RWPE1 (cell line): ENCODE data around the gene FGFR3.

Source experiments
- CTCF ChIA-PET: fragments of 350-600 bp; sonication (Branson Sonifier 250); formaldehyde crosslinking; extraction: SDS; loops from one replicate; lab custom pipeline; 2021; lab: Yijun Ruan, JAX
- POLR2A ChIA-PET: fragments of 400-600 bp; formaldehyde crosslinking; extraction: SDS; loops from one replicate; lab custom pipeline; 2020; ENCODE audit warnings: antibody characterized with exemption; ENCODE audit not compliant: low non-redundant PET; lab: Yijun Ruan, JAX
- DNase-seq: peaks from one replicate; pipeline ENCODE4 v3.0.0; 2012; ENCODE audit warnings: low spot score
- H3K27ac ChIP-seq: fragments of 450-650 bp; 2 replicates; pipeline ENCODE4 v1.5.1; 2017
- CTCF ChIP-seq: fragments of 450-650 bp; conservative IDR thresholded peaks from 2 replicates; pipeline ENCODE4 v1.5.1; 2017; ENCODE audit warnings: low read depth, mild to moderate bottlenecking

FGFR3 gene

GRCh38 chr4:1746265-1746691, 46.8 kb upstream of the FGFR3 start:
- peak; percentile 44 for DNase-seq
- POLR2A ChIA-PET: no interaction called here

GRCh38 chr4:1746919-1747602, 46.0 kb upstream of the FGFR3 start:
- CTCF ChIA-PET: interaction anchor here (1.1 to 4.4 kb wide), 2 partner anchors 10 to 63 kb away, joined by 3 to 56 read pairs; no protein-coding TSS in a partner anchor
- TF ChIP-seq CTCF: no peak
- no peak for DNase-seq
- H3K27ac ChIP-seq: peak overlapping the region; percentile 53
- POLR2A ChIA-PET: interaction anchor here (0.6 kb wide), 1 partner anchor 16 kb away, joined by 3 read pairs; no protein-coding TSS in a partner anchor

More at GRCh38 chr4:1746265-1746691, 46.8 kb upstream of the FGFR3 start:
- peak overlapping the region; percentile 53 for H3K27ac ChIP-seq
- CTCF ChIA-PET: interaction anchor here (1.1 to 4.4 kb wide), 2 partner anchors 11 to 64 kb away, joined by 3 to 56 read pairs; no protein-coding TSS in a partner anchor
- peak; percentile 83 for TF ChIP-seq CTCF

- POLR2A ChIA-PET: interaction anchor here (0.6 kb wide), 1 partner anchor 16 kb away, joined by 3 read pairs; no protein-coding TSS in a partner anchor
- CTCF ChIA-PET: interaction anchor here (0.6 to 4.4 kb wide), 7 partner anchors 21 to 152 kb away, joined by 3 to 56 read pairs (median 6); no protein-coding TSS in a partner anchor
- TF ChIP-seq CTCF: no peak
- no peak for DNase-seq
- peak overlapping the region; percentile 53 for H3K27ac ChIP-seq
Observed at GRCh38 chr4:1747603-1747967, 45.5 kb upstream of the FGFR3 start.

GRCh38 chr4:1748465-1748995, 44.6 kb upstream of the FGFR3 start:
- ChIA-PET POLR2A (no interaction called here), CTCF (interaction anchor here (0.5 to 4.4 kb wide), 16 partner anchors 11 to 192 kb away, joined by 3 to 56 read pairs (median 4); no protein-coding TSS in a partner anchor)
- H3K27ac ChIP-seq: peak overlapping the region; percentile 48
- DNase-seq: peak; percentile 66
- TF ChIP-seq CTCF: peak; percentile 79

GRCh38 chr4:1749370-1749769, 43.7 kb upstream of the FGFR3 start:
- ChIA-PET POLR2A (no interaction called here), CTCF (no interaction called here)
- no peak for TF ChIP-seq CTCF
- H3K27ac ChIP-seq: peak overlapping the region; percentile 98
- no peak for DNase-seq

GRCh38 chr4:1749826-1750225, 43.3 kb upstream of the FGFR3 start:
- TF ChIP-seq CTCF: no peak
- POLR2A ChIA-PET: no interaction called here
- peak overlapping the region; percentile 98 for H3K27ac ChIP-seq
- DNase-seq: no peak
- CTCF ChIA-PET: no interaction called here
